Fibroblast of lung (primary cell): ENCODE measurements around the gene TMEM89. TPM values are rescaled to one million over a fixed set of nuclear protein-coding genes. Genes with fewer than 3 reads are reported as not detected.

Source experiments
- DNase-seq, 2 donors: peaks; one replicate each; pipeline versions ENCODE4 v3.0.0 to v3.0.0-alpha.2; 2010; ENCODE audit warnings: low read depth in 2 of 2
- H2AFZ ChIP-seq: 2 replicates; pipeline ENCODE4 v1.5.1; 2012; ENCODE audit warnings: low read length, control low read depth, inconsistent platforms
- H3K27ac ChIP-seq: 2 replicates; pipeline ENCODE4 v1.5.1; 2011; ENCODE audit warnings: low read length, control low read depth; ENCODE audit not compliant: insufficient read depth
- H3K27me3 ChIP-seq: 2 replicates; pipeline ENCODE4 v1.5.1; 2011; ENCODE audit warnings: mild to moderate bottlenecking, low read length; ENCODE audit not compliant: control insufficient read depth, insufficient read depth
- H3K36me3 ChIP-seq: 2 replicates; pipeline ENCODE4 v1.5.1; 2011; ENCODE audit warnings: low read length; ENCODE audit not compliant: control insufficient read depth, insufficient read depth
- H3K4me1 ChIP-seq: 2 replicates; pipeline ENCODE4 v1.5.1; 2011; ENCODE audit warnings: low read length; ENCODE audit not compliant: control insufficient read depth, insufficient read depth; ENCODE audit errors: extremely low read depth
- H3K4me2 ChIP-seq: 2 replicates; pipeline ENCODE4 v1.5.1; 2011; ENCODE audit warnings: low read length, control low read depth; ENCODE audit not compliant: insufficient read depth; ENCODE audit errors: extremely low read depth
- H3K4me3 ChIP-seq, 4 experiments: fragments of 200-600 bp in 1 of 4; sonication (generic) in 1 of 4; replicated peaks in 1 of 4; 2 replicates each; pipeline ENCODE4 v1.5.1; 2011 to 2016; ENCODE audit warnings: low read length in 4 of 4, low read depth in 3 of 4, mild to moderate bottlenecking in 3 of 4, control low read depth in 2 of 4, inconsistent platforms in 1 of 4, mixed read lengths in 1 of 4; ENCODE audit not compliant: insufficient read depth in 1 of 4; ENCODE audit errors: control extremely low read depth in 1 of 4
- H3K79me2 ChIP-seq: 2 replicates; pipeline ENCODE4 v1.5.1; 2012; ENCODE audit warnings: mild to moderate bottlenecking, low read length, inconsistent platforms; ENCODE audit not compliant: control insufficient read depth, insufficient read depth
- H3K9ac ChIP-seq: 2 replicates; pipeline ENCODE4 v1.5.1; 2011; ENCODE audit warnings: mild to moderate bottlenecking, low read length, control low read depth; ENCODE audit not compliant: insufficient read depth
- H3K9me3 ChIP-seq: 2 replicates; pipeline ENCODE4 v1.5.1; 2012; ENCODE audit warnings: low read depth, low read length; ENCODE audit not compliant: control insufficient read depth, insufficient read depth
- H4K20me1 ChIP-seq: 2 replicates; pipeline ENCODE4 v1.5.1; 2011; ENCODE audit warnings: low read length; ENCODE audit not compliant: control insufficient read depth, insufficient read depth; ENCODE audit errors: extremely low read depth
- CTCF ChIP-seq, 2 donors: IDR thresholded peaks in 1 of 2; conservative IDR thresholded peaks in 1 of 2; 1 replicate in 1 of 2; 2 replicates in 1 of 2; pipeline ENCODE4 v1.5.1; 2011 to 2012; ENCODE audit warnings: low read length in 2 of 2, control low read depth in 1 of 2, inconsistent platforms in 1 of 2, low read depth in 1 of 2, mild to moderate bottlenecking in 1 of 2
- EZH2 ChIP-seq: IDR thresholded peaks from 2 replicates; pipeline ENCODE4 v1.5.1; 2012; ENCODE audit warnings: low read length, control low read depth, mild to moderate bottlenecking; ENCODE audit errors: missing control alignments
- polyA plus RNA-seq, 2 donors: library from polyadenylated mRNA; depleted of rRNA in 1 of 2; stranded (reverse) in 1 of 2; unstranded in 1 of 2; fragments of >200 nt; gene quantifications; 2 replicates each; pipeline ENCODE4 v1.2.1, GENCODE V29; 2011 to 2012; ENCODE audit warnings: missing spikeins in 1 of 2
- total RNA-seq: library from RNA; depleted of rRNA; stranded (reverse); fragments of >200 nt; gene quantifications from 2 replicates; pipeline ENCODE4 v1.2.1, GENCODE V29; 2014

The TMEM89 gene
- total and polyA plus RNA-seq, 2 donors (not counting 1 experiment from before 2014, with no cell fraction given), result not detected

- peaks cover 12% of the 10 kb centered on the region for H3K36me3 ChIP-seq
- no peak overlapping the region for H3K27ac ChIP-seq
- no peaks in the 10 kb centered on the region for H3K4me1 ChIP-seq
- TF ChIP-seq CTCF (conservative IDR thresholded peaks at IDR 0.05 in 1 of 2, IDR thresholded peaks at IDR 0.05 in 1 of 2; ENCODE audit: low read depth in 1 of 2, low read length in 2 of 2) (no peak), EZH2 (no peak)
- no peaks in the 10 kb centered on the region for H3K79me2 ChIP-seq
- H3K9ac ChIP-seq, result no peak overlapping the region
- no peaks in the 10 kb centered on the region for H3K27me3 ChIP-seq
- H4K20me1 ChIP-seq, result no peaks in the 10 kb centered on the region
- no peak overlapping the region for H3K4me2 ChIP-seq
- H3K9me3 ChIP-seq, result no peaks in the 10 kb centered on the region
- no peak overlapping the region for H3K4me3 ChIP-seq
- H2AFZ ChIP-seq, result no peak overlapping the region
- DNase-seq, result no peak
Observed at GRCh38 chr3:48624767-48625166, 3.2 kb upstream of the TMEM89 start.

GRCh38 chr3:48623851-48624547, 2.4 kb upstream of the TMEM89 start:
- H3K27ac ChIP-seq, result no peak overlapping the region
- H3K79me2 ChIP-seq, result no peaks in the 10 kb centered on the region
- no peaks in the 10 kb centered on the region for H4K20me1 ChIP-seq
- DNase-seq, result no peak
- no peaks in the 10 kb centered on the region for H3K27me3 ChIP-seq
- H2AFZ ChIP-seq, result no peak overlapping the region
- H3K9me3 ChIP-seq, result no peaks in the 10 kb centered on the region
- peaks cover 12% of the 10 kb centered on the region for H3K36me3 ChIP-seq
- no peak overlapping the region for H3K4me3 ChIP-seq
- no peak overlapping the region for H3K9ac ChIP-seq
- no peak overlapping the region for H3K4me2 ChIP-seq
- TF ChIP-seq EZH2, result no peak
- TF ChIP-seq CTCF (conservative IDR thresholded peaks at IDR 0.05 in 1 of 2, IDR thresholded peaks at IDR 0.05 in 1 of 2; ENCODE audit: low read depth in 1 of 2, low read length in 2 of 2), result no peak
- H3K4me1 ChIP-seq, result no peaks in the 10 kb centered on the region

- H3K27me3 ChIP-seq, result no peaks in the 10 kb centered on the region
- no peak overlapping the region for H3K27ac ChIP-seq
- TF ChIP-seq EZH2 (no peak), CTCF (conservative IDR thresholded peaks at IDR 0.05 in 1 of 2, IDR thresholded peaks at IDR 0.05 in 1 of 2; ENCODE audit: low read depth in 1 of 2, low read length in 2 of 2) (no peak)
- H3K9me3 ChIP-seq, result no peaks in the 10 kb centered on the region
- no peak overlapping the region for H2AFZ ChIP-seq
- H3K79me2 ChIP-seq, result no peaks in the 10 kb centered on the region
- H4K20me1 ChIP-seq, result no peaks in the 10 kb centered on the region
- H3K4me2 ChIP-seq, result no peak overlapping the region
- no peak for DNase-seq
- H3K4me1 ChIP-seq, result no peaks in the 10 kb centered on the region
- no peak overlapping the region for H3K4me3 ChIP-seq
- H3K9ac ChIP-seq, result no peak overlapping the region
- peaks cover under 1% of the 10 kb centered on the region for H3K36me3 ChIP-seq
Observed at GRCh38 chr3:48619541-48620524, 1.7 kb downstream of the TMEM89 start.
